HEK293 (cell line): ENCODE data around the gene RUSF1.

ENCODE experiments used
- CTCF ChIP-seq: fragments of 450-650 bp; formaldehyde crosslinking; IDR thresholded peaks from 2 replicates; pipeline ENCODE4 v1.5.1; 2016; ENCODE audit warnings: missing biosample characterization, missing genetic modification characterization
- PBX3 ChIP-seq: sonication (generic); formaldehyde crosslinking; IDR thresholded peaks from 2 replicates; pipeline ENCODE4 v1.8.1; 2022; ENCODE audit warnings: mild to moderate bottlenecking, moderate library complexity, missing genetic modification reagents
- PRDM4 ChIP-seq: fragments of 450-650 bp; formaldehyde crosslinking; IDR thresholded peaks from 2 replicates; pipeline ENCODE4 v1.5.1; 2017; ENCODE audit warnings: missing biosample characterization, missing genetic modification characterization
- REST ChIP-seq: fragments of 450-650 bp; formaldehyde crosslinking; IDR thresholded peaks from 2 replicates; pipeline ENCODE4 v1.5.1; 2016; ENCODE audit warnings: missing biosample characterization, missing genetic modification characterization
- TCF7L2 ChIP-seq: IDR thresholded peaks from 2 replicates; pipeline ENCODE4 v1.6.1; 2011; ENCODE audit warnings: low read depth, mild to moderate bottlenecking, inconsistent platforms, low read length, moderate library complexity, borderline replicate concordance
- ZNF114 ChIP-seq: fragments of 450-650 bp; formaldehyde crosslinking; IDR thresholded peaks from 2 replicates; pipeline ENCODE4 v1.5.0; 2017; ENCODE audit warnings: missing biosample characterization, missing genetic modification characterization
- ZNF121 ChIP-seq: fragments of 450-650 bp; formaldehyde crosslinking; IDR thresholded peaks from 2 replicates; pipeline ENCODE4 v1.5.1; 2016; ENCODE audit warnings: missing biosample characterization, missing genetic modification characterization
- ZNF239 ChIP-seq: fragments of 450-650 bp; formaldehyde crosslinking; IDR thresholded peaks from 2 replicates; pipeline ENCODE4 v1.5.1; 2016; ENCODE audit warnings: missing biosample characterization, missing genetic modification characterization
- ZNF366 ChIP-seq: fragments of 450-650 bp; formaldehyde crosslinking; conservative IDR thresholded peaks from 2 replicates; pipeline ENCODE4 v1.5.1; 2016; ENCODE audit warnings: missing biosample characterization, missing genetic modification characterization
- ZNF426 ChIP-seq: fragments of 450-650 bp; formaldehyde crosslinking; IDR thresholded peaks from 2 replicates; pipeline ENCODE4 v1.5.1; 2017; ENCODE audit warnings: missing biosample characterization, missing genetic modification characterization, mild to moderate bottlenecking, inconsistent platforms, moderate library complexity
- ZNF596 ChIP-seq: fragments of 450-650 bp; IDR thresholded peaks from 2 replicates; pipeline ENCODE4 v1.5.0; 2018; ENCODE audit warnings: missing biosample characterization, mild to moderate bottlenecking, missing genetic modification characterization, moderate library complexity
- ZNF629 ChIP-seq: fragments of 450-650 bp; formaldehyde crosslinking; IDR thresholded peaks from 2 replicates; pipeline ENCODE4 v1.5.1; 2017; ENCODE audit warnings: missing biosample characterization, missing genetic modification characterization
- ZNF704 ChIP-seq: fragments of 450-650 bp; formaldehyde crosslinking; IDR thresholded peaks from 2 replicates; pipeline ENCODE4 v1.5.1; 2016; ENCODE audit warnings: missing biosample characterization, missing genetic modification characterization
- ZSCAN30 ChIP-seq: fragments of 450-650 bp; IDR thresholded peaks from 2 replicates; pipeline ENCODE4 v1.5.1; 2018; ENCODE audit warnings: missing biosample characterization, mild to moderate bottlenecking, missing genetic modification characterization, moderate library complexity

- no peak for TF ChIP-seq TCF7L2
- no peak for TF ChIP-seq CTCF (tag by site-specific recombination)
- no peak for TF ChIP-seq ZNF239
- no peak for TF ChIP-seq ZNF629 (tag by site-specific recombination)
- no peak for TF ChIP-seq PRDM4
- TF ChIP-seq ZNF366 (tag by site-specific recombination): no peak
- TF ChIP-seq ZNF596 (tag by site-specific recombination): no peak
- no peak for TF ChIP-seq ZNF704 (tag by site-specific recombination)
- TF ChIP-seq REST (tag by site-specific recombination): no peak
- TF ChIP-seq ZSCAN30 (tag by site-specific recombination): no peak
- no peak for TF ChIP-seq ZNF114 (tag by site-specific recombination)
- TF ChIP-seq ZNF121 (tag by site-specific recombination): no peak
- TF ChIP-seq PBX3 (CRISPR knock-in tag): no peak
- no peak for TF ChIP-seq ZNF426
These were observed 6.2 kb downstream of the RUSF1 start for GRCh38 chr16:31501966-31502348.
